ENCODE results near the gene DPYD.

GRCh38 chr1:97898948-97899347 is 21.9 kb downstream of the DPYD start:
- no peak for TF ChIP-seq POLR2A (IDR thresholded peaks at IDR 0.05; ENCODE audit: low read length)
- TF ChIP-seq GATA1 (IDR thresholded peaks at IDR 0.05; ENCODE audit: low read depth, low read length) = no peak
